Trophoblast cell (in vitro differentiated cells and primary cell): ENCODE measurements around the gene FTO.

Experiments
- DNase-seq, 2 donors: peaks; one replicate each; pipeline ENCODE4 v3.0.0-alpha.2; 2016
- H2AFZ ChIP-seq: 2 replicates; pipeline ENCODE4 v1.6.1; 2013; ENCODE audit warnings: low read length, moderate library complexity, mild to moderate bottlenecking; ENCODE audit not compliant: insufficient read depth, poor library complexity
- H2AK5ac ChIP-seq: 2 replicates; pipeline ENCODE4 v1.6.1; 2013; ENCODE audit warnings: mild to moderate bottlenecking, low read length
- H2BK120ac ChIP-seq: 2 replicates; pipeline ENCODE4 v1.6.1; 2013; ENCODE audit warnings: low read length, mild to moderate bottlenecking, moderate library complexity; ENCODE audit not compliant: insufficient read depth, poor library complexity
- H2BK12ac ChIP-seq: 2 replicates; pipeline ENCODE4 v1.6.1; 2013; ENCODE audit warnings: mild to moderate bottlenecking, low read length, moderate library complexity
- H2BK5ac ChIP-seq: 2 replicates; pipeline ENCODE4 v1.6.1; 2013; ENCODE audit warnings: low read length, low read depth, moderate library complexity, mild to moderate bottlenecking; ENCODE audit not compliant: poor library complexity
- H3K14ac ChIP-seq: 2 replicates; pipeline ENCODE4 v1.6.1; 2013; ENCODE audit warnings: mild to moderate bottlenecking, low read length
- H3K18ac ChIP-seq: 2 replicates; pipeline ENCODE4 v1.6.1; 2013; ENCODE audit warnings: mild to moderate bottlenecking, low read length
- H3K23ac ChIP-seq: 2 replicates; pipeline ENCODE4 v1.6.1; 2013; ENCODE audit warnings: low read length
- H3K27ac ChIP-seq: 2 replicates; pipeline ENCODE4 v1.5.1; 2013; ENCODE audit warnings: low read depth, mild to moderate bottlenecking, inconsistent platforms, low read length, moderate library complexity
- H3K27me3 ChIP-seq: 2 replicates; pipeline ENCODE4 v1.6.1; 2013; ENCODE audit warnings: inconsistent platforms, mild to moderate bottlenecking, low read length, moderate library complexity; ENCODE audit not compliant: insufficient read depth
- H3K36me3 ChIP-seq, 2 experiments: 1 replicate in 1 of 2; 2 replicates in 1 of 2; pipeline ENCODE4 v1.6.1; 2013; ENCODE audit warnings: low read length in 2 of 2, mild to moderate bottlenecking in 2 of 2, moderate library complexity in 1 of 2; ENCODE audit not compliant: insufficient read depth in 2 of 2, control insufficient read depth in 1 of 2
- H3K4ac ChIP-seq: 2 replicates; pipeline ENCODE4 v1.6.1; 2013; ENCODE audit warnings: low read depth, mild to moderate bottlenecking, low read length, moderate library complexity
- H3K4me1 ChIP-seq, 2 experiments: 1 replicate in 1 of 2; 2 replicates in 1 of 2; pipeline ENCODE4 v1.6.1; 2013; ENCODE audit warnings: low read length in 2 of 2, mild to moderate bottlenecking in 2 of 2, moderate library complexity in 1 of 2; ENCODE audit not compliant: insufficient read depth in 2 of 2, control insufficient read depth in 1 of 2
- H3K4me2 ChIP-seq: 2 replicates; pipeline ENCODE4 v1.6.1; 2013; ENCODE audit warnings: inconsistent platforms, mild to moderate bottlenecking, low read length, moderate library complexity
- H3K4me3 ChIP-seq: 2 replicates; pipeline ENCODE4 v1.5.1; 2013; ENCODE audit warnings: mild to moderate bottlenecking, low read depth, low read length, inconsistent platforms
- H3K79me1 ChIP-seq: one replicate; pipeline ENCODE4 v1.6.1; 2013; ENCODE audit warnings: low read length
- H3K79me2 ChIP-seq: 2 replicates; pipeline ENCODE4 v1.6.1; 2013; ENCODE audit warnings: low read length, mild to moderate bottlenecking; ENCODE audit not compliant: control insufficient read depth, insufficient read depth, poor library complexity
- H3K9ac ChIP-seq: 2 replicates; pipeline ENCODE4 v1.6.1; 2013; ENCODE audit warnings: mild to moderate bottlenecking, low read length
- H3K9me3 ChIP-seq: 2 replicates; pipeline ENCODE4 v1.6.1; 2013; ENCODE audit warnings: low read depth, mild to moderate bottlenecking, control low read depth, inconsistent platforms, low read length; ENCODE audit not compliant: insufficient read depth
- H4K12ac ChIP-seq: 2 replicates; pipeline ENCODE4 v1.6.1; 2013; ENCODE audit warnings: low read depth, mild to moderate bottlenecking, low read length, moderate library complexity
- H4K8ac ChIP-seq: 2 replicates; pipeline ENCODE4 v1.6.1; 2013; ENCODE audit warnings: low read depth, mild to moderate bottlenecking, low read length, moderate library complexity
- H4K91ac ChIP-seq: one replicate; pipeline ENCODE4 v1.6.1; 2013; ENCODE audit warnings: low read depth, mild to moderate bottlenecking, low read length, moderate library complexity
- WGBS: extraction: QIAGEN DNeasy Blood & Tissue Kit; methylation state at CpG from one replicate; pipeline ENCODE4 v1.1.7; 2013; ENCODE audit warnings: missing lambda C conversion rate; ENCODE audit not compliant: insufficient read length, insufficient coverage; ENCODE audit errors: extremely low coverage; 5-methylcytosine and 5-hydroxymethylcytosine counted together

Gene FTO

GRCh38 chr16:53821487-53821886 lies 117.5 kb downstream of the FTO start:
- H3K36me3 ChIP-seq: peaks cover 0 to 2% of the 10 kb centered on the region in 2 experiments
- no peak overlapping the region for H3K18ac ChIP-seq
- no peaks in the 10 kb centered on the region for H3K27me3 ChIP-seq
- DNase-seq: peak; percentile 53 to 87
- no peak overlapping the region for H2BK5ac ChIP-seq
- peaks cover 1% of the 10 kb centered on the region for H3K79me1 ChIP-seq
- no peak overlapping the region for H4K91ac ChIP-seq
- H2BK120ac ChIP-seq: no peak overlapping the region
- no peak overlapping the region for H3K4me2 ChIP-seq
- no peak overlapping the region for H3K14ac ChIP-seq
- H3K4me1 ChIP-seq: peaks cover 3 to 5% of the 10 kb centered on the region in 2 experiments
- H3K9ac ChIP-seq: no peak overlapping the region
- H2BK12ac ChIP-seq: no peak overlapping the region
- H3K9me3 ChIP-seq: no peaks in the 10 kb centered on the region
- H3K79me2 ChIP-seq: no peaks in the 10 kb centered on the region
- no peak overlapping the region for H4K8ac ChIP-seq
- no peak overlapping the region for H3K4ac ChIP-seq
- H2AK5ac ChIP-seq: no peak overlapping the region
- no peak overlapping the region for H3K4me3 ChIP-seq
- no peak overlapping the region for H3K27ac ChIP-seq
- H3K23ac ChIP-seq: no peak overlapping the region
- no CpG with 5 or more reads among the region's 1 CpG for WGBS
- no peak overlapping the region for H4K12ac ChIP-seq
- H2AFZ ChIP-seq: no peak overlapping the region

DNA sequence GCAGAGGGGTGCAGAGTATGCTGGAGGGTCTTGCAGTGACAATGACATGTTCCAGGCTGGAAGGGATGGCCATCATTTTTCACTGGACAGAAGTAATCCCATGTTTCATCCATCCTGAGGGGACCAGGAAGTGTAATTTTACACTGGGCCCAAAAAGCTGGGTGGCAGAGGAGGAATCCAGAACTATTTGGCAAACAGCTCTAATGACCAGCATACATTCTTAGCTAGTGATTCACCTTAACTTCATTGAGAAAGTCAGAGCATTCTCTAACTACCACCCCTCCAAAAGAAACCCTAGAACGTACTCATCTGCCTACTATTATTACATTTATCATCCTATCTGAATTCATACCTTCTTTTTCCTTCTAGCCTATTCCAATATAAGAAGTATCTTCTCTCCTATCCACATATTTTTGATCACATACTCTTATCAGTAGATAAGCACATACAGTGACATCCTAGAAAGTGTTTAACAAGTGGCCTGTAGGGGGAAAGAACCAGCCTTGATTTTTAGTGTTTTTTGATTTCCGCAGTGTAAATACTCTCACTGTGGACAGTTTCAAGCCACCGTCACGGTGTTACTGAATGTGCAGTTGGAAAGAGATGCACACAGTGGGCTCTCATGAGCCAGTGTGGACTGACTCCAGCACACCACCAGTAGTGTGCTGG lies 118.1 kb downstream of the FTO start:
- no peaks in the 10 kb centered on the region for H3K27me3 ChIP-seq
- no peak overlapping the region for H3K4ac ChIP-seq
- H3K4me2 ChIP-seq: no peak overlapping the region
- H2BK12ac ChIP-seq: no peak overlapping the region
- H3K4me3 ChIP-seq: no peak overlapping the region
- no peaks in the 10 kb centered on the region for H3K9me3 ChIP-seq
- H3K14ac ChIP-seq: no peak overlapping the region
- H3K79me2 ChIP-seq: no peaks in the 10 kb centered on the region
- no peak overlapping the region for H4K12ac ChIP-seq
- DNase-seq: peak; percentile 32 to 86
- no peak overlapping the region for H3K27ac ChIP-seq
- H4K8ac ChIP-seq: no peak overlapping the region
- H3K9ac ChIP-seq: no peak overlapping the region
- no peak overlapping the region for H3K18ac ChIP-seq
- no peak overlapping the region for H2BK5ac ChIP-seq
- H2AK5ac ChIP-seq: no peak overlapping the region
- H3K4me1 ChIP-seq: peaks cover 3 to 5% of the 10 kb centered on the region in 2 experiments
- no peak overlapping the region for H2AFZ ChIP-seq
- WGBS: no CpG with 5 or more reads among the region's 4 CpGs
- H3K36me3 ChIP-seq: peaks cover 0 to 2% of the 10 kb centered on the region in 2 experiments
- H3K79me1 ChIP-seq: peaks cover 1% of the 10 kb centered on the region
- H4K91ac ChIP-seq: no peak overlapping the region
- no peak overlapping the region for H3K23ac ChIP-seq
- no peak overlapping the region for H2BK120ac ChIP-seq

GRCh38 chr16:53822936-53823529 lies 119.1 kb downstream of the FTO start:
- H3K4me2 ChIP-seq: no peak overlapping the region

GRCh38 chr16:53826658-53827057 lies 122.7 kb downstream of the FTO start:
- Histone ChIP-seq H3K4ac (no peak overlapping the region), H4K91ac (no peak overlapping the region), H2BK12ac (no peak overlapping the region), H3K79me2 (no peaks in the 10 kb centered on the region), H3K4me3 (no peak overlapping the region), H2AFZ (no peak overlapping the region), H3K9me3 (no peaks in the 10 kb centered on the region), H2BK5ac (no peak overlapping the region), H3K18ac (no peak overlapping the region), H3K4me2 (no peak overlapping the region), H3K27ac (no peak overlapping the region), H3K9ac (no peak overlapping the region), H2BK120ac (no peak overlapping the region), H3K23ac (no peak overlapping the region), H3K79me1 (peaks cover 1% of the 10 kb centered on the region), H3K27me3 (no peaks in the 10 kb centered on the region), H3K14ac (no peak overlapping the region), H3K4me1 (peaks cover 3 to 9% of the 10 kb centered on the region in 2 experiments), H4K8ac (no peak overlapping the region), H2AK5ac (no peak overlapping the region), H3K36me3 (peaks cover 0 to 2% of the 10 kb centered on the region in 2 experiments), H4K12ac (no peak overlapping the region)
- no peak for DNase-seq
- WGBS: no CpG with 5 or more reads among the region's 3 CpGs

More at GRCh38 chr16:53822936-53823529, 119.1 kb downstream of the FTO start:
- no peak overlapping the region for H2AFZ ChIP-seq
- H3K9ac ChIP-seq: no peak overlapping the region
- no peak overlapping the region for H2BK120ac ChIP-seq
- H4K91ac ChIP-seq: no peak overlapping the region
- H2BK12ac ChIP-seq: no peak overlapping the region
- no peak overlapping the region for H3K18ac ChIP-seq
- H3K14ac ChIP-seq: no peak overlapping the region
- H3K79me2 ChIP-seq: no peaks in the 10 kb centered on the region
- H3K79me1 ChIP-seq: peaks cover 1% of the 10 kb centered on the region
- H3K4me3 ChIP-seq: no peak overlapping the region
- no peak overlapping the region for H3K23ac ChIP-seq
- no peak overlapping the region for H4K12ac ChIP-seq
- DNase-seq: peak in 1 of 2 donors; percentile 46
- H3K9me3 ChIP-seq: no peaks in the 10 kb centered on the region
- H2AK5ac ChIP-seq: no peak overlapping the region
- H4K8ac ChIP-seq: no peak overlapping the region
- H3K27ac ChIP-seq: no peak overlapping the region
- H2BK5ac ChIP-seq: no peak overlapping the region
- WGBS: 100% methylated on average over 1 of the region's 7 CpGs
- H3K4me1 ChIP-seq: peaks cover 3 to 5% of the 10 kb centered on the region in 2 experiments
- peaks cover 0 to 2% of the 10 kb centered on the region in 2 experiments for H3K36me3 ChIP-seq
- H3K27me3 ChIP-seq: no peaks in the 10 kb centered on the region
- H3K4ac ChIP-seq: no peak overlapping the region
